Stimulated activated naive CD8-positive, alpha-beta T cell treated with anti-CD3 and anti-CD28 coated beads, Interleukin-15, Interleukin-2, amounts not matched to agents 100 ng/mL and 50 ng/mL, for 24 hours (primary cell): Measurements from ENCODE around the gene MBNL2.

Source experiments
- H3K27ac Mint-ChIP-seq: one replicate; pipeline ENCODE4 v1.8.0; 2021; ENCODE audit warnings: mild to moderate bottlenecking, mixed read lengths
- H3K27me3 Mint-ChIP-seq: one replicate; pipeline ENCODE4 v1.8.0; 2021; ENCODE audit warnings: mixed read lengths
- H3K36me3 Mint-ChIP-seq: one replicate; pipeline ENCODE4 v1.8.0; 2021; ENCODE audit warnings: low read depth, mixed read lengths
- H3K4me1 Mint-ChIP-seq: one replicate; pipeline ENCODE4 v1.8.0; 2021; ENCODE audit warnings: low read depth, mixed read lengths
- H3K4me3 Mint-ChIP-seq: one replicate; pipeline ENCODE4 v1.8.0; 2021; ENCODE audit warnings: mild to moderate bottlenecking, mixed read lengths
- H3K9me3 Mint-ChIP-seq: one replicate; pipeline ENCODE4 v1.8.0; 2021; ENCODE audit warnings: mixed read lengths

The MBNL2 gene

GRCh38 chr13:97311956-97312355, 89.8 kb downstream of the MBNL2 start:
- Mint-ChIP-seq H3K4me1 (peaks cover 19% of the 10 kb centered on the region), H3K36me3 (peaks cover 35% of the 10 kb centered on the region)

DNA sequence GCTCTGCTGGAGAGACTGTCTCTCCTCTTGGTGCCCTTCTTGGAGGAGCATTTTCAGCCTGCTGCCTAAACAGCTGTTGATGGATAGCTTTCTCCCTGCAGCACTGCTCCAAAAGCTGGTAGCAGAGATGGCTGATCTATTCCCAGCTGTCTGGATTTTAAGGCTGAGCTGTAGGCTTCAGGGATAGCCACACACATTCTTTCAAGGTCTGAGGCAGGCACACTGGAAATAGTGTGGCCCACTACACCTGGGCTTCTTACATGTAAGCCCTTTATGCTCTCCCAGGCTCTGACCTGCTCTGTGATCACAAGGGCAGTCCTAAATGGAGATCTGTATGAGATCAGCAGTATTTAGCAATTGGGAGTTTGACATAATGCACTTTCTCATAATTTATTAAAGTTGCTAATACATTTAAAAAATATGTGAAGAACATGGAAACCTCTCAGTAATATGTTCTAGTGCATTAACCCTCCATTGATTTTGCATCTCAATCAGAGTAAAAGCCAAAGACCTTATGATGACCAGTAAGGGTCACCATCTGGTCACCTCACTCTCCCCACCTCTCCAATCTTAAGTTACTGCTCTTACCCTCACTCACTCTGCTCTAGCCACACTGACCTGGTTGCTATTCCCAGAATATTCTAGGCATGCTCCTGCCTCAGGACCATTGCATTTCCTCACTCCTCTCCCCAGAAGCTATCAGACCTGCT, 91.6 kb downstream of the MBNL2 start:
- peaks cover 17% of the 10 kb centered on the region for H3K4me1 Mint-ChIP-seq
- no peak overlapping the region for H3K27ac Mint-ChIP-seq
- no peak overlapping the region for H3K4me3 Mint-ChIP-seq
- no peaks in the 10 kb centered on the region for H3K9me3 Mint-ChIP-seq
- no peaks in the 10 kb centered on the region for H3K27me3 Mint-ChIP-seq
- H3K36me3 Mint-ChIP-seq: peaks cover 32% of the 10 kb centered on the region

More at GRCh38 chr13:97311956-97312355, 89.8 kb downstream of the MBNL2 start:
- Mint-ChIP-seq H3K4me3 (no peak overlapping the region), H3K27me3 (no peaks in the 10 kb centered on the region), H3K27ac (no peak overlapping the region), H3K9me3 (no peaks in the 10 kb centered on the region)

DNA sequence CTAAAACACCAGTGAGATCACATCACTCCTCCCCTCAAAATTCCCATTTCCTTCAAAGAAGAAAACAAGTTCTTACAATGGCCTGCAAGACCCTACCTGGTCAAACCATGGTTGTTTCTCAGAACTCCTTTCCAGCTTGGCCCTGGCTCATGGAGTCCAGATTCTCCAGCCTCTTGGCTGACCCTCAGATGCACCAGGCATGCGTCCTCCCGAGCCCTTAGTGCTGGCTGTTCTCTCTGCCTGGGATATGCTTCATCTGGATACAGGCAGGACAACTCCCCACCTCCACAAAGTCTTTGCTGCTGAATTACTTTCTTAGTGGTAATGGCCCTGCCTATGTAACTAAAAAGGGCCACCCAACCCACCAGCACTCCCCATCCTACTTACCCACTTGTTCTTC, 94.3 kb downstream of the MBNL2 start:
- no peaks in the 10 kb centered on the region for H3K9me3 Mint-ChIP-seq

DNA sequence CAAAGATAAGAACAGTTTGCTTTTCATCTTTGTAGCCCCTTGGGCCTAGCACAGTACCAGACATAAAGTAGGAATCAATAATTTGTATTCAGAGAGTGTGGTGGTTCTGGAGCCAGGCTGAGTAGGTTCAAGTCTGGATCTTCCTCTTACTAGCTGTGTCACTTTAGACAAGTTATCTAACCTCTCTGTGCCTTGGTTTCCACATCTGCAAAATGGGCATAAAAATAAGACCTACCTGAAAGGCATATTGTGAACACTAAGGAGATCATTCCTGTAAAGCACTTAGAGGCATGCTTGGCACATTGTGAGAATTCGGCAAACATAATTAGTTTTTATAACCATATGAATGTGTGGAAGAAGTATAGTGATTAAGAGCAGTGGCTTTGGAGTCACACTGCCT, 95.8 kb downstream of the MBNL2 start:
- Mint-ChIP-seq H3K27me3 (no peaks in the 10 kb centered on the region), H3K4me3 (no peak overlapping the region), H3K4me1 (peaks cover 12% of the 10 kb centered on the region), H3K36me3 (peaks cover 11% of the 10 kb centered on the region), H3K27ac (no peak overlapping the region), H3K9me3 (no peaks in the 10 kb centered on the region)

More for the DNA sequence above, 94.3 kb downstream of the MBNL2 start:
- Mint-ChIP-seq H3K27ac (no peak overlapping the region), H3K4me1 (peaks cover 15% of the 10 kb centered on the region), H3K36me3 (peaks cover 17% of the 10 kb centered on the region), H3K27me3 (no peaks in the 10 kb centered on the region), H3K4me3 (no peak overlapping the region)

- Mint-ChIP-seq H3K4me3 (no peak overlapping the region), H3K27me3 (no peaks in the 10 kb centered on the region), H3K4me1 (peaks cover 12% of the 10 kb centered on the region), H3K9me3 (no peaks in the 10 kb centered on the region), H3K36me3 (peaks cover 7% of the 10 kb centered on the region), H3K27ac (no peak overlapping the region)
These were observed 96.4 kb downstream of the MBNL2 start for GRCh38 chr13:97318532-97318931.

DNA sequence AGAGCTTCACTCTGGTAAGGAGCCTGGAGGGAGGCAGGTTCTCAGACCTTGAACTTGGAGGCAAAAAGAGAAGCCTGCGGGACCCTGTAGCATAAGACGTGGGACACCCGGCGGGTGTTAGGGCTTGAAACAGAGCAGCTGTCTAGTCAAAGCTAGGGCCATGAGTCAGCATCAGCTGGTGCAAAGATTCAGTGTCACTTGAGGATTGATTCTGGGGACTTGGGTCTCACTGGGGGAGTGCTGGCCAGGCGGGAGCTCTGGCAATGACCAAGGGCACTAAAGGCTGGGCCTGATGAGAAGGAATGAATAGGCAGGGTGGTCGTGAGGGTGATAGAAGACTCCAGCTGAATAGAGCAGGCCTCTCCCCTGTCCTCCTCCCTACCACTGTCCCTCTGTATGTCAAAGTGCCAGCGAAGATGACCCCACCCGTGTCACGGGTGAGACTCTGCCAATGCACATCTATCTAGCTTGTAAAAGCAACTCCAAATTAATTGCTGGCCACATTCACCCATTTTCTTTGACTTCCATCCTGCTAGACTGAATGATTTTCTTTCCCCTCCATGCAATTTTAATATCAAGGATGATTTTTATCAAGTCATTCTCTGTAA, 97.1 kb downstream of the MBNL2 start:
- Mint-ChIP-seq H3K9me3 (no peaks in the 10 kb centered on the region), H3K4me3 (no peak overlapping the region), H3K27me3 (no peaks in the 10 kb centered on the region), H3K36me3 (peaks cover 4% of the 10 kb centered on the region), H3K27ac (no peak overlapping the region), H3K4me1 (peaks cover 9% of the 10 kb centered on the region)

DNA sequence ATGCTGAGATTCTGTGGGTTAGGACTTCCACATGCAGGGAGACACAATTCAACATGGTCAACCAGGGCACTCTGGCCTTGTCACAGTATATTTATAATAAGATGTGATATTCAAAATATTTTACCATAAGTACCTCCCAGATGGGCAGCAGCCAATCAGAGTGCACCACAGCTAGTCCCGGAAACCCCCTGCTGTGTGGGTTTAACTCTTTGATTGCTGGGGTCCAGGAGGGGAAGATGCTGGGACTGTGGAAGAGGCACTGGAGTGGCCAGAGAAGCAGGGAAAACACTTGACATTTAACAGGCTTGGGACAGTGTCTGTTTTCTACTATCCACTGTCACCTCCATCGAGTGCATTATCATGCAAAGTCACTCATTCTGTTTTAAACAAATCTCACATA, 99.0 kb downstream of the MBNL2 start:
- H3K4me1 Mint-ChIP-seq: peaks cover 2% of the 10 kb centered on the region
- H3K9me3 Mint-ChIP-seq: no peaks in the 10 kb centered on the region
- H3K27ac Mint-ChIP-seq: no peak overlapping the region
- no peaks in the 10 kb centered on the region for H3K36me3 Mint-ChIP-seq
- no peak overlapping the region for H3K4me3 Mint-ChIP-seq
- no peaks in the 10 kb centered on the region for H3K27me3 Mint-ChIP-seq

DNA sequence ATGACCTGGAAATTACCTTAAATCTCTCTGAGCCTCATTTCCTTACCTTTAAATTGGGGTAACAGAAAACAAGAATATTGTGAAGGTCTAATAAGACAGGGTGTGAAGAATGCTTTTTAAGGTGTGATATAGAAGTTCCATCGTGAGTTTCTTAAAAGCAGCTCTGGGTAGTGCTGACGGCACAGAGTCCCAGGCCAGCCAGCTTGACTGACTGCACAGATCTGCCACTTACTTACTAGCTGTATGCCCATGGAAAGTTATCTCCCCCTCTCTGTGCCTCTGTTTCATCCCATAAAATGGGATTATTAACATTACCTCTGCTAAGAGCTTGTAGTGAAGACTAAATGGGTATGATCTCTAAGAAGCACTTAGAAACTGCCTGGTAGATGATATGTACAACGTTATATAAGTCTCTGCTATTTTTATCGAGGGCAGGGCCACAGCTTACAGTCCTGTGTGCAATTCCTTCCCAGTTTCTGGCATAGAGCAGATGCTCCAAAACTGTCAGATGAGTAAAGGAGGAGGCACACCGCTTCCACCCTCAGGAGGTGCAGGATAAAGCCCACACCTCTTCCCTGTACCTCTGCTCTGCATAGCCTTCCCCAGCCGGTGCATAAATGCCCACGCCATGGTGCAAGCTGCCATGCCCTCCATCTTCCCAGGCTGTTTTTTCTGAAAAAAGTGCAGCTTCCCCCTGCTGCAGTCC, 99.6 kb downstream of the MBNL2 start:
- Mint-ChIP-seq H3K4me1 (no peaks in the 10 kb centered on the region), H3K4me3 (no peak overlapping the region), H3K27ac (no peak overlapping the region), H3K27me3 (no peaks in the 10 kb centered on the region), H3K9me3 (no peaks in the 10 kb centered on the region), H3K36me3 (no peaks in the 10 kb centered on the region)

- Mint-ChIP-seq H3K27me3 (no peaks in the 10 kb centered on the region), H3K4me1 (peaks cover 4% of the 10 kb centered on the region), H3K36me3 (no peaks in the 10 kb centered on the region), H3K4me3 (no peak overlapping the region), H3K27ac (no peak overlapping the region), H3K9me3 (no peaks in the 10 kb centered on the region)
These were observed 100.7 kb downstream of the MBNL2 start for GRCh38 chr13:97322740-97323342.

DNA sequence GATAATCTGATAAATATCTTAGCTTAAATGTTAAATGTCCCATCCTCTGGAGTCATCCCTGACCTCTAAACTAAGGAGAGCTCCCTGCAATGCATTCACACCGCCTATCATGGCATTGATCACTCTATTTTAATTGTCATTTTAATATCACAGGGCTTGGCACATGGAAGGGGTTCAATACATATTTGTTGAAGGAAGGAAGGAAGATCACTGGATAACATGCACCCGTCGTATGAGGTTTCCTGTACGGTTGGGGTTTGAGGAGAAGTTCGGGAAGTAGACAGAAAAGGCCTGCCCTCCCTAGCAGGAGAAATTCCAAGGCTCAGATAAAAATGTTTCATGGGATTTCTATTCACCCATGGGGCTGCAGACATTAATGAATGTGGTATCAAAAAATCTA, 102.0 kb downstream of the MBNL2 start:
- no peaks in the 10 kb centered on the region for H3K36me3 Mint-ChIP-seq
- H3K9me3 Mint-ChIP-seq: no peaks in the 10 kb centered on the region
- H3K27ac Mint-ChIP-seq: no peak overlapping the region
- H3K4me3 Mint-ChIP-seq: no peak overlapping the region
- peaks cover 4% of the 10 kb centered on the region for H3K4me1 Mint-ChIP-seq
- H3K27me3 Mint-ChIP-seq: no peaks in the 10 kb centered on the region

DNA sequence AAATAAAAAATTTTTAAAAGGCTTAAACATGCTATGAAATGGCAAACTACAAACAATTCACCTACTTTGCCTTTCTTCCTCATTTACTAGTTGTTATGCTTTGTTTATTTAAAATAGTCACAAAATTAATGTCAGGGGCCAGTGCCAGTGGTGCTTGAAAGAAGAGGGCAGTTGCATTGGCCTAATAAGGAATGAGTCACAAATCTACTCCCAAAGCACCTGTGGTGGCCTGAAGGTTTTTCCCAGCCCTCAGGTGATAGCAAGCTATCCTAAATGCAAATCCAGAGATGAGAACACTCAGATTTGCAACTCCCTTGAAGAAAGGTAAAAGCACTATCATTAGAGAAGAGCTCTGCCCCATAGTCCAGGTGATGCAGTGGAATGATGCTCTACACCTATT, 103.6 kb downstream of the MBNL2 start:
- no peak overlapping the region for H3K27ac Mint-ChIP-seq
- H3K9me3 Mint-ChIP-seq: no peaks in the 10 kb centered on the region
- H3K4me3 Mint-ChIP-seq: no peak overlapping the region
- H3K27me3 Mint-ChIP-seq: no peaks in the 10 kb centered on the region
- H3K4me1 Mint-ChIP-seq: peaks cover 4% of the 10 kb centered on the region
- no peaks in the 10 kb centered on the region for H3K36me3 Mint-ChIP-seq

DNA sequence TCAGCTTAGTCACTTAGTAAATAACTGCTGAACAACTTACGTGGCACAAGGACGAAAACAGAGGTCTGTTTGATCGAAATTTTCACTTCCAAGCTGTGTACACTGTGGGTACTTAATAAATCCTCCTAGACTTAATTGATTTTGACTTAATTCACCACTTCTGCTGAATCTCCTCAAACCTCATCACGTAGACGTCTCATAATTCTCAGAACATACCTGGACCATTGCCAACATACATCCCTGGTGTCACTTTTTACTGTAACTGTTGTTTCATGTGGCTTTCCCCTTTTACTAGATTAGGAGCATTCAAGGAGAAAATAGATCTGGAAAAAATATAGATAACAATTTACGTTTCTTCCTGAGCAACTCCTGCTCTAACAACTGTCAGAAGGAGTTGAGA, 105.0 kb downstream of the MBNL2 start:
- Mint-ChIP-seq H3K4me3 (no peak overlapping the region), H3K36me3 (no peaks in the 10 kb centered on the region), H3K27ac (no peak overlapping the region)

DNA sequence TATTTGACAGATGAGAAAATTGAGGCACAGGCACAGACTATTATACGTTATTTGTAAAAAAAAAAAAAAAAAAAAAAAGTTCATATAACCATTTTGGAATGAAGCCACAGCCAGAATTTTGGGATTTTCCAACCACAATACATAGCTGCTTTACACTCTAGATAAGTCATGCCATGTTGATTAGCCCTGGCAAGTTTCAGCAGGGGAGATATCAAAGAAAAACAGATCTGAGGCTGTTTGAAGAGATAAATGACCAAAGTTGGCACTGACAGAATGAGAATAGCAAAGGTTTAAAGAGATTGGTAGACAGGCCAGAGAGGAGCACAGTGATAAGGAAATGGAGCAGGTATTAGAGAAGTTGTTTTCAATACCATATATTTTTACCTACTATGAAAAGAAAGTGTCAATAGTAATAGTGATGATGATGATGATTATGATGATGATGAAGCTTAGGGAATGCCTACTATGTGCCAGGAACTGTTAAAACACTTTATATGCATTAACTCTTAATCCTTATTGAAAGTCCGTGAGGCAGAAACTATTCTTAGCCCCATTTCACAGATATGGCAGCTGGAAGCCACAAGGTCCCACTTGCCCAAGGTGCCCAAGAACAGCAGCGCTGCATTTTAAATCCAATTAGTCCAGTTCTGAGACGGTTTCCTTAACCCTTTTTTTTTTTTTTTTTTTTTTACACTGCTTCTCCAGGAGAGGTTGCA, 105.5 kb downstream of the MBNL2 start:
- no peak overlapping the region for H3K4me3 Mint-ChIP-seq
- H3K27ac Mint-ChIP-seq: no peak overlapping the region
- no peaks in the 10 kb centered on the region for H3K27me3 Mint-ChIP-seq
- H3K36me3 Mint-ChIP-seq: no peaks in the 10 kb centered on the region
- peaks cover 4% of the 10 kb centered on the region for H3K4me1 Mint-ChIP-seq
- no peaks in the 10 kb centered on the region for H3K9me3 Mint-ChIP-seq

More for the DNA sequence above, 105.0 kb downstream of the MBNL2 start:
- H3K27me3 Mint-ChIP-seq: no peaks in the 10 kb centered on the region
- no peaks in the 10 kb centered on the region for H3K9me3 Mint-ChIP-seq
- H3K4me1 Mint-ChIP-seq: peaks cover 4% of the 10 kb centered on the region

DNA sequence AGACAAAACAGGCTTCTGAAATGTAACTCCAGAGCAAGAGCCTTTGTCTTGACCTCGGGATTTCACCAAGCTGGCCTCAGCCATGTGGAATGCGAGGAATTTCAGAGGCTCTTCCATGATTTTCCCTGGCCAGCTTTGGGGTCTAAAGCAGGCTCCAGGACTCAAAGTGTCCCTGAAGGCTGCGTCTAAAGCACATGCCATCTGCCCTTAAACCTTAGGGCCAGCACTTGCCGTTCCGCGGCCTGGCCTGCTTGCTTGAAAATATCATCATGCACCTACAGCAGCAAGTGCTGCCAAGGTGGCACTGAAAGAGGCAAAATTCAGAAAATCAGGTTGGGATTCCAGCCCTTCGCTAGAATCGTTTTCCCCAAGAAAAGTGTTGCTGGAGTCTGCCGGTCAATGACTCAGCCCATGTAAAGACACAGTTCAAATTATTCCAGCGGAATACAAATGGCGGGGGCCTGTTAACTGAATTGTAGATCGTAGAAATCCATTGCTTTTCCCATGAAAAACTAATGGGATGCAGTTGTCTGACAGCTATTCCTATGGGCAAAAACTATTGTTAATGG, 106.2 kb downstream of the MBNL2 start:
- Mint-ChIP-seq H3K27ac (no peak overlapping the region), H3K36me3 (no peaks in the 10 kb centered on the region), H3K4me3 (no peak overlapping the region), H3K27me3 (no peaks in the 10 kb centered on the region), H3K9me3 (no peaks in the 10 kb centered on the region), H3K4me1 (peaks cover 4% of the 10 kb centered on the region)
